ENCODE measurements around the gene PRSS53. TPM values are rescaled to one million over a fixed set of nuclear protein-coding genes. Genes with fewer than 3 reads are reported as not detected.
"Not testable (repeated sequence)": the region's sequence is repeated elsewhere in the genome, so short reads cannot be mapped to it uniquely, and the experiment has no call there.

Gene PRSS53
- polyA plus RNA-seq (2013, experiment 1 of 2): 1.4 TPM
- 0.95 TPM for polyA plus RNA-seq (2013, experiment 2 of 2)

DNA sequence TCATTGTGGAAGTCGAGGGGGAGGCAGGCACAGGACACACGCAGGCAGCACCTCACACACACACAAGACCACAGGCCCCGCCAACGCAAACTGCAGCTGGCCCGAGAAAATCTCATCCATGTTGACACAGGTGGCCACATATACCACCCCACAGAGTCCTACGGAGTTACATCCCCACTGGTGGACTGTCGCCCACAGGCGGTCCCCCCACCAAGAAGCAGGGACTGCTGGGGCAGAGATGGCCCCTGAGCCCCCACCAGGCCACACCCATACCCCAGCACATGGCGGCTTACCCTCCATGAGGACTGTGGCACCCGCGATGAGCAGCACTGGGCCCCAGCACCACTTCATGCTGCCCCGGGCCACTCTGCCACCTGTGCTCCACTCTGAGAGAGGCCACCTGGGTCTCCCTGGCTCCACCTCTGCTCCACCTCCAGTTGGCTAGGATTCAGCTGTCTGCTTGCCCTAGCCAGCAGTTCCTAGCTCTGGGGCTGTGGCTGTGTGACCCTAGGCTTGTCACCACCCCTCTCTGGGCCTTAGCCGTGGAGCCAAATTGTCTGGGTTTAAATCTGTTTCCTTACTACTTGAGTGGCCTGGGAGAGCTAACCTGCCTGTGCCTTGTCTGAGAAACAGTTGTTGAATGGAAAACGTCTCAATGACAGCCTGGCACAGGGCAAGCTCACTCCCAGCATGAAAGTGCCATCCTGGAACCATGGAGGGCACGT, at the start of gene PRSS53:
PRSS53 (minus strand) TSS at position 485 of the 725 bp plus-strand sequence; CDS start at position 351, 134 bp downstream.
- Histone ChIP-seq H3K9ac (ENCODE audit: low read depth, low read length) (no peak within 1 kb of the TSS), H3K9me3 (ENCODE audit: insufficient read depth, low read depth, low read length) (no peaks in the 10 kb centered on the region), H3K27ac (ENCODE audit: low read depth, low read length) (no peak within 1 kb of the TSS), H3K36me3 (ENCODE audit: insufficient read depth, low read length) (peaks cover 47% of the 10 kb centered on the region), H3K4me3 (ENCODE audit: low read length) (no peak within 1 kb of the TSS), H3K27me3 (ENCODE audit: insufficient read depth, low read length) (no peaks in the 10 kb centered on the region), H3K4me1 (ENCODE audit: insufficient read depth, low read length) (peaks cover 4% of the 10 kb centered on the region; the same call in 1 of the 2 replicates)
- WGBS: 92% methylated on average over 15 of the region's 15 CpGs

DNA sequence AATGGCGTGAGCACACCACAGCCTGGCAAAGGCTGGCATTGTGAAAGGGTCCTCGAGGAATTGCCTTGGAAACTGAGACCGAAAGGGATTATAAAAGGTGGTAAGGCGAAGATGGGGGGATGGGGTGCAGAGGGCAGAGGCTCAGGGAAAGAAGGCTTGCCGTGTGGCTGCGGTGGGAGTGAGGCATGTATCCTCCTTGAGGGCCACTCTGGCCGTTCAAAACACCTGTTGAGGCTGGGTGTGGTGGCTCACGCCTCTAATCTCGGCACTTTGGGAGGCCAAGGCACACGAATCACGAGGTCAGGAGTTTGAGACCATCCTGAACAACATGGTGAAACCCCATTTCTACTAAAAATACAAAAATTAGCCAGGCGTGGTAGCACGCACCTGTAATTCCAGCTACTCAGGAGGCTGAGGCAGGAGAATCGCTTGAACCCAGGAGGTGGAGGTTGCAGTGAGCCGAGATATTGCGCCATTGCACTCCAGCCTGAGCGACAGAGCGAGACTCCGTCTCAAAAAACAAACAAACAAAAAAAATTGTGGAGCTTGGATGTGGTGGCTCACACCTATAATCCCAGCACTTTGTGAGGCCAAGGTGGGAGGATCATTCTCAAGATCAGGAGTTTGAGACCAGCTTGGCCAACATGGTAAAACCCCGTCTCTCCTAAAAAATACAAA, 48.2 kb upstream of the PRSS53 start:
- not testable (repeated sequence) for H3K36me3 ChIP-seq (ENCODE audit: insufficient read depth, low read length); H3K9me3 ChIP-seq (ENCODE audit: insufficient read depth, low read depth, low read length); H3K27ac ChIP-seq (ENCODE audit: low read depth, low read length); H3K27me3 ChIP-seq (ENCODE audit: insufficient read depth, low read length); H3K4me3 ChIP-seq (ENCODE audit: low read length); H3K9ac ChIP-seq (ENCODE audit: low read depth, low read length)
- peaks cover 40% of the 10 kb centered on the region for H3K4me1 ChIP-seq (ENCODE audit: insufficient read depth, low read length)
- 94% methylated on average over 20 of the region's 20 CpGs for WGBS

DNA sequence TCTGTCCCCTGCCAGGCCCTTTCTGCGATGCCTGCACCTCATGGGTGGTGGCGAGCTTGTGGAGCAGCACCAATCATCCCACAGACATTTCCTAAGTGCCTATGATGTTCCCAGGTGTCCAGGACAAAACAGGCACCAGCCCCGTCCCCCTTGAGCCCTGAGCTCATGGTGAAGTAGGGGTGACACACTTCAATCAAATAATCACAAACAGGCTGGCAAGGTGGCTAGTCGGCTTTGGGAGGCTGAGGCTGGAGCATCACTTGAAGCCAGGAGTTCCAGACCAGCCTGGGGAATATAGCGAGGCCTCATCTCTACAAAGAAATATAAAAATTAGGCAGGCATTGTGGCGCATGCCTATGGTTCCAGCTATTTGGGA, 47.5 kb upstream of the PRSS53 start:
- Histone ChIP-seq H3K27me3 (ENCODE audit: insufficient read depth, low read length) (no peaks in the 10 kb centered on the region), H3K9me3 (ENCODE audit: insufficient read depth, low read depth, low read length) (no peaks in the 10 kb centered on the region), H3K9ac (ENCODE audit: low read depth, low read length) (no peak overlapping the region), H3K27ac (ENCODE audit: low read depth, low read length) (no peak overlapping the region), H3K4me1 (ENCODE audit: insufficient read depth, low read length) (peaks cover 37% of the 10 kb centered on the region), H3K4me3 (ENCODE audit: low read length) (no peak overlapping the region), H3K36me3 (ENCODE audit: insufficient read depth, low read length) (peaks cover 16% of the 10 kb centered on the region)
- 92% methylated on average over 6 of the region's 6 CpGs for WGBS

DNA sequence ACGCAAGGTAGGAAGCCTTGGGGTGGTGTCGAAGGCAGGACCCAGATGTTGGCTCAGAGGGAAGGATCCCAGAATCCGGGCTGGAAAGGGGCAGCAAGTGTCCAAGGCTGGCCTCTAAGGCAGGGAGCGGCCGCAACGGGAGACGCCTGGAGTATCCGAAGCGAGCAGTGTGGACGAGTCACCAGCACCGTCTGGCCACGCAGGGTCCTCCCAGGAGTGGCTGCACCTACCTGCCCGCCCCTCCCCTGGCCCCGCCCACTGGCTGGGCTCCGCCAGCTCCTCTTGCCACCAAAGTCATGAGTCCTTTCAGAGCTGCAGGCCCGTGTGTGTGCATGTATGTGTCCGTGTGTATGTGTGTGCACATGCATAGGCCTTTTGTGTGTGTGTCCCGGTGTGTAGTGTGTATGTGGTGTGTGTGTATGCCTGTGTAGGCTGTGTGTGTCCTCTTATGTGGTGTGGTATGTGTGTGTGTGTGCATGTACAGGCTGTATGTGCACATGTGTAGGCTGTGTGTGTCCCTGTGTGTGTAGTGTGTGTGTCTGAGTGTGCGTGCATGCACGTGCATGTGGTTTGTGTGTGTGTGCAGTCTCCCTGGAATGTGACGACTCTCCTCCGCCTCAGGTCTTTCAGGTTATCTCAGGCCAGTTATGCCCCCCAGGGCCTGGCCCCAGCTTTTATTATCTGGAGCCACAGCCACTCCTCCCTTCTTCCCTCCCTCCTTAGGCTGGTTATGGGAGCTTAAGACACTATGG, 47.0 kb upstream of the PRSS53 start, which contains the start of gene PRSS8:
PRSS8 (minus strand) TSS at position 193 of the 752 bp plus-strand sequence. CDS start 229 bp downstream, outside the sequence.
- Histone ChIP-seq H3K9me3 (ENCODE audit: insufficient read depth, low read depth, low read length) (no peaks in the 10 kb centered on the region), H3K36me3 (ENCODE audit: insufficient read depth, low read length) (peaks cover 21% of the 10 kb centered on the region), H3K4me1 (ENCODE audit: insufficient read depth, low read length) (peaks cover 38% of the 10 kb centered on the region), H3K4me3 (ENCODE audit: low read length) (peak within 1 kb of the TSS; percentile 75), H3K27me3 (ENCODE audit: insufficient read depth, low read length) (no peaks in the 10 kb centered on the region), H3K9ac (ENCODE audit: low read depth, low read length) (peak within 1 kb of the TSS; percentile 80), H3K27ac (ENCODE audit: low read depth, low read length) (peak within 1 kb of the TSS; percentile 96)
- WGBS: 29% methylated on average over 22 of the region's 22 CpGs

DNA sequence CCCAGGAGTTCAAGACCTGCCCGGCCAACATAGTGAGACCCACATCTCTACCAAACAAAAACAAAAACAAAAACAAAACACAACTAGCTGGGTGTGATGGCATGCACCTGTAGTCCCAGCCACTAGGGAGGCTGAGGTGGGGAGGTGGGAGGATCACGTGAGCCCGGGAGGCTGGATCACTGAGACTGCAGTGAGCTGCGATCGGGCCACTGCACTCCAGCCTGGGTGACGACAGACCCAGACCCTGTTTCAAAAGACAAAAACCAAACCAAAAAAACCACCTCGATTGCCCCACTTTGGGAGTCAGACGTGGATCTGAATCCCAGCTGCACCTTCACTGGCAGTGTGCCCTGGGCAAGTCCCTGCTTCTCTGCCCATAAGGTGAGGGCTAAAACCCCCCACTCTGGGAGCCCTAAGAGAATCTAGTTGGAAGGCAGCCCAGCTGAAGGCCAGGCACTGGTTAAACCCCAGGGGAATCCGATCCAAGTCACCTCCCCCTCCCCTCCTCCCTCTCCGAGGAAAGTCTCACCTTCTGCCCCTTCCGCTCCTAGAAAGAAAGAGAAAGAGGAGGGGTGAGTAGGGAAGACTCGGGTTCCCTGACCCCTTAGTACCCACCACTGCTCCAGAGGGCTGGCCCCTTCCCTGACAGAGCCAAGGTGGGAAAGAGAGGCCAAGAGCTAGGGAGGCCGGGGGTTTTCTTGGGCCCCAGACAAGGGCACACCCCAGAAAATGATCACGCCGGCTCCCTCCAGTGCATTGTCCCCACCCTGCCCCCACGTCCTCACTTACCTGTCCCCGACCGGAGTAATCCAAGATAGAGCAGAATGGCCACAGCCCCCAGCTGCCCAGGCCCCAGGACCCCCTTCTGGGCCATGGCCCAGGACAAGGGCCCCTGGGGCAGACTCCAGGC, 46.1 kb upstream of the PRSS53 start:
- Histone ChIP-seq H3K9me3 (ENCODE audit: insufficient read depth, low read depth, low read length) (no peaks in the 10 kb centered on the region), H3K36me3 (ENCODE audit: insufficient read depth, low read length) (peaks cover 28% of the 10 kb centered on the region), H3K9ac (ENCODE audit: low read depth, low read length) (peak overlapping the region; percentile 80), H3K4me3 (ENCODE audit: low read length) (peak overlapping the region; percentile 75), H3K27ac (ENCODE audit: low read depth, low read length) (peak overlapping the region; percentile 96), H3K4me1 (ENCODE audit: insufficient read depth, low read length) (peaks cover 38% of the 10 kb centered on the region), H3K27me3 (ENCODE audit: insufficient read depth, low read length) (no peaks in the 10 kb centered on the region)
- WGBS: 7% methylated on average over 15 of the region's 18 CpGs

DNA sequence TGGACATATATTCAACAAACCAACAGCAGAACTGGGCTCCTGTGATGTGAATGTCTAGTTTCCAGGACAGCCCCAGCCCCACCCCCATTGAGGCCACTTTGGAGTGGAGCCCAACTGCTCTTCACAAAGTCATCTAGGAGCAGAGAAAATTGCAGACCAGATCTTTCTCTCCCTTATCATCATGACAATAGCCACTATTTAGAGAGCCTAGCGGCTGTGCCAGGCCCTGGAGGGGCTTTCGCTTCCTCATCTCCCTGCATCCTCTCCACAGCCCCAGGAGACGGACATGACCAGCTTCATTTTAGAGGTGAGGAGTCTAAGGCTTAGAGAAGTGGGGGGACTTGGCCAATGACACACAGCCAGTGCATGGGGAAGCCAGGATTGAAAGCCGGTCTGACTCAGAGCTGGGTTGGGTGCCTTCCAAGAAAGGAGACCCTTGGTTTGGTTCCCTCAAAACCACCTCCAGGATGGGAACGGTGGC, 45.4 kb upstream of the PRSS53 start:
- Histone ChIP-seq H3K36me3 (ENCODE audit: insufficient read depth, low read length) (peaks cover 31% of the 10 kb centered on the region), H3K27me3 (ENCODE audit: insufficient read depth, low read length) (no peaks in the 10 kb centered on the region), H3K27ac (ENCODE audit: low read depth, low read length) (peak overlapping the region; percentile 96; the same call in 1 of the 2 replicates), H3K4me1 (ENCODE audit: insufficient read depth, low read length) (peaks cover 34% of the 10 kb centered on the region), H3K9me3 (ENCODE audit: insufficient read depth, low read depth, low read length) (no peaks in the 10 kb centered on the region), H3K4me3 (ENCODE audit: low read length) (peak overlapping the region; percentile 75), H3K9ac (ENCODE audit: low read depth, low read length) (peak overlapping the region; percentile 80)
- WGBS: 21% methylated on average over 5 of the region's 5 CpGs

DNA sequence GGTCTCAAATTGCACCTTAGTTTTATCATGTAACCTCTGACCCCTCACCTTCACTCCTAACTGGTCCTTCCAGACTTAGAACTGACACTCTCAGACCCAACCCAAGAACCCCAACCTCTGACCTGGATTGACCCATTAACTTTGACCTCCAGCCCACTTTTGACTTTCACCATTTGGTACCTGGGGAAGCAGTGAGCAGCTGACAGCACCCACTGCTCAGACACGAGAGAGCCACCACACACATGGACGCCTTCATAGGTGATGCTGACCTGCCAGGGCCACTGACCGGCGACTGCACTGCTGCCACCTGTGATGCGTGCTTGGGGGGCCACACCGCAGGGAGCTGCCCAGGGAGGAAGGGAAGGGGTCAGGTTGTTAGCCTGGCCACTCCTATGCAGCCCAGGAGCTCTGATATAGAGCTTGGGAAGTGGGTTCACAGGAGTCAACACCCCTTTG, 44.3 kb upstream of the PRSS53 start:
- H3K4me1 ChIP-seq (ENCODE audit: insufficient read depth, low read length): peaks cover 25% of the 10 kb centered on the region
- WGBS: 93% methylated on average over 6 of the region's 6 CpGs
- H3K9ac ChIP-seq (ENCODE audit: low read depth, low read length): 0 out of 2 replicates have a peak overlapping the region, but pooled peaks have one; percentile 80
- no peak overlapping the region for H3K4me3 ChIP-seq (ENCODE audit: low read length)
- H3K36me3 ChIP-seq (ENCODE audit: insufficient read depth, low read length): peaks cover 38% of the 10 kb centered on the region
- H3K9me3 ChIP-seq (ENCODE audit: insufficient read depth, low read depth, low read length): no peaks in the 10 kb centered on the region
- H3K27ac ChIP-seq (ENCODE audit: low read depth, low read length): no peak overlapping the region
- H3K27me3 ChIP-seq (ENCODE audit: insufficient read depth, low read length): no peaks in the 10 kb centered on the region

DNA sequence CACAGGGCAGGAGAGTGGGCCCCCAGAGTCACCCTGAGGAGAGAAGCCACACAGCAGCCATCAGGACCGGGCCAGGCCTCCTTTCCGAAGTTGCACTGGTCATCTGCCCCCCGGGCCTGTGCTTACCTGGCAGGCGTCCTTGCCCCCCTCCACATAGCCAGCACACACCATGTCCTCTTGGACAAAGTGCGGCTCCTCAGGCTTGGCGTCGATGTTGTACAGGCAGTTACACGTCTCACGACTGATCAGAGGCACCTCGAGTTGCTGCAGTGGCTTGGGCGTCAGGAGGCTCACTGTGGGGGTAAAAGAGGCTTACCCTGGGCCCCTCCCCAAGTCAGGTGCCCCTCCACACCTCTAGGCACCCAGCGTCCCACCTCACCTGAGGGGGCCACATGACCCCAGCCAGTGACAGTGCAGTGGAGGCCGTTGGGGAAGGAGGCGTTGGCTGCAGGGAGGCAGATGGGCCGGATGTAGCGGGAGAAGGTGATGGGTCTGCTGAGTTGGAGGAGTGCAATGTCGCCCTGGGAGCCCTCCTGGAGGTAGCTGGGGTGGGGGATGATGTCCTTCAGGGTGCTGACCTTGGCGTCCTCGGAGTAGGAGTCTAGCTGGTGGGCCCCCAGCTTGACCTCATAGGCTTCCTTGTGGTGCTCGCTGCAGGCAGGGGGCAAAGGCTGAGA, 43.7 kb upstream of the PRSS53 start:
- peaks cover 43% of the 10 kb centered on the region for H3K36me3 ChIP-seq (ENCODE audit: insufficient read depth, low read length)
- H3K4me3 ChIP-seq (ENCODE audit: low read length): no peak overlapping the region
- WGBS: 95% methylated on average over 20 of the region's 20 CpGs
- H3K27me3 ChIP-seq (ENCODE audit: insufficient read depth, low read length): no peaks in the 10 kb centered on the region
- H3K27ac ChIP-seq (ENCODE audit: low read depth, low read length): no peak overlapping the region
- H3K9ac ChIP-seq (ENCODE audit: low read depth, low read length): no peak overlapping the region
- peaks cover 25% of the 10 kb centered on the region for H3K4me1 ChIP-seq (ENCODE audit: insufficient read depth, low read length)
- H3K9me3 ChIP-seq (ENCODE audit: insufficient read depth, low read depth, low read length): no peaks in the 10 kb centered on the region

DNA sequence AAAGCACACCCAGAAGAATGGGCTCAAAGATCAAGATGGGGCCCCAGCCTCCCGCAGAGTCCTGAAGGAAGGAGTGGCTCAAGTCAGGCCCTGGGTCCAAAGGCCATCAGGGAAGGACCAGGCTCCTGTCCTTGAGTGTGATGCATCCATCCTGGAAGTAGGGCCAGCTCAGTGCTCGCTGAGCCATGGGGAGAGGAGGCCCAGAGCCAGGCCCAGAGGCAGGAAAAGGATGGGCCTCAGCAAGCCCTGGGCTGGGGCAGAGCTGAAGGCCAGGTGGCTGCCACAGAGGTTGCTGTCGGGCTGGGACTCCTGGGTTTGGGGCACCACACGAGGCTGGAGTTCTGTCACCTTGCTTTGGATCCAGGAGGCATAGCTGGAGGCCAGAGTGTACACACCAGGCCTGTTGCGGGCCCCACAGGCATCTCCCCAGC, 43.1 kb upstream of the PRSS53 start:
- H3K4me1 ChIP-seq (ENCODE audit: insufficient read depth, low read length): peaks cover 25% of the 10 kb centered on the region
- no peak overlapping the region for H3K4me3 ChIP-seq (ENCODE audit: low read length)
- H3K36me3 ChIP-seq (ENCODE audit: insufficient read depth, low read length): peaks cover 47% of the 10 kb centered on the region
- no peak overlapping the region for H3K9ac ChIP-seq (ENCODE audit: low read depth, low read length)
- WGBS: 93% methylated on average over 5 of the region's 5 CpGs
- no peaks in the 10 kb centered on the region for H3K27me3 ChIP-seq (ENCODE audit: insufficient read depth, low read length)
- H3K27ac ChIP-seq (ENCODE audit: low read depth, low read length): 0 out of 2 replicates have a peak overlapping the region, but pooled peaks have one; percentile 65
- H3K9me3 ChIP-seq (ENCODE audit: insufficient read depth, low read depth, low read length): no peaks in the 10 kb centered on the region

All from HUES64 (cell line).